Trophoblast cell (in vitro differentiated cells and primary cell): ENCODE data around the gene ADD2.

Source experiments
- DNase-seq, 2 donors: peaks; one replicate each; pipeline ENCODE4 v3.0.0-alpha.2; 2016
- H2AFZ ChIP-seq: 2 replicates; pipeline ENCODE4 v1.6.1; 2013; ENCODE audit warnings: low read length, moderate library complexity, mild to moderate bottlenecking; ENCODE audit not compliant: insufficient read depth, poor library complexity
- H2AK5ac ChIP-seq: 2 replicates; pipeline ENCODE4 v1.6.1; 2013; ENCODE audit warnings: mild to moderate bottlenecking, low read length
- H2BK120ac ChIP-seq: 2 replicates; pipeline ENCODE4 v1.6.1; 2013; ENCODE audit warnings: low read length, mild to moderate bottlenecking, moderate library complexity; ENCODE audit not compliant: insufficient read depth, poor library complexity
- H2BK12ac ChIP-seq: 2 replicates; pipeline ENCODE4 v1.6.1; 2013; ENCODE audit warnings: mild to moderate bottlenecking, low read length, moderate library complexity
- H2BK5ac ChIP-seq: 2 replicates; pipeline ENCODE4 v1.6.1; 2013; ENCODE audit warnings: low read length, low read depth, moderate library complexity, mild to moderate bottlenecking; ENCODE audit not compliant: poor library complexity
- H3K14ac ChIP-seq: 2 replicates; pipeline ENCODE4 v1.6.1; 2013; ENCODE audit warnings: mild to moderate bottlenecking, low read length
- H3K18ac ChIP-seq: 2 replicates; pipeline ENCODE4 v1.6.1; 2013; ENCODE audit warnings: mild to moderate bottlenecking, low read length
- H3K23ac ChIP-seq: 2 replicates; pipeline ENCODE4 v1.6.1; 2013; ENCODE audit warnings: low read length
- H3K27ac ChIP-seq: 2 replicates; pipeline ENCODE4 v1.5.1; 2013; ENCODE audit warnings: low read depth, mild to moderate bottlenecking, inconsistent platforms, low read length, moderate library complexity
- H3K27me3 ChIP-seq: 2 replicates; pipeline ENCODE4 v1.6.1; 2013; ENCODE audit warnings: inconsistent platforms, mild to moderate bottlenecking, low read length, moderate library complexity; ENCODE audit not compliant: insufficient read depth
- H3K36me3 ChIP-seq, 2 experiments: 1 replicate in 1 of 2; 2 replicates in 1 of 2; pipeline ENCODE4 v1.6.1; 2013; ENCODE audit warnings: low read length in 2 of 2, mild to moderate bottlenecking in 2 of 2, moderate library complexity in 1 of 2; ENCODE audit not compliant: insufficient read depth in 2 of 2, control insufficient read depth in 1 of 2
- H3K4ac ChIP-seq: 2 replicates; pipeline ENCODE4 v1.6.1; 2013; ENCODE audit warnings: low read depth, mild to moderate bottlenecking, low read length, moderate library complexity
- H3K4me1 ChIP-seq, 2 experiments: 1 replicate in 1 of 2; 2 replicates in 1 of 2; pipeline ENCODE4 v1.6.1; 2013; ENCODE audit warnings: low read length in 2 of 2, mild to moderate bottlenecking in 2 of 2, moderate library complexity in 1 of 2; ENCODE audit not compliant: insufficient read depth in 2 of 2, control insufficient read depth in 1 of 2
- H3K4me2 ChIP-seq: 2 replicates; pipeline ENCODE4 v1.6.1; 2013; ENCODE audit warnings: inconsistent platforms, mild to moderate bottlenecking, low read length, moderate library complexity
- H3K4me3 ChIP-seq: 2 replicates; pipeline ENCODE4 v1.5.1; 2013; ENCODE audit warnings: mild to moderate bottlenecking, low read depth, low read length, inconsistent platforms
- H3K79me1 ChIP-seq: one replicate; pipeline ENCODE4 v1.6.1; 2013; ENCODE audit warnings: low read length
- H3K79me2 ChIP-seq: 2 replicates; pipeline ENCODE4 v1.6.1; 2013; ENCODE audit warnings: low read length, mild to moderate bottlenecking; ENCODE audit not compliant: control insufficient read depth, insufficient read depth, poor library complexity
- H3K9ac ChIP-seq: 2 replicates; pipeline ENCODE4 v1.6.1; 2013; ENCODE audit warnings: mild to moderate bottlenecking, low read length
- H3K9me3 ChIP-seq: 2 replicates; pipeline ENCODE4 v1.6.1; 2013; ENCODE audit warnings: low read depth, mild to moderate bottlenecking, control low read depth, inconsistent platforms, low read length; ENCODE audit not compliant: insufficient read depth
- H4K12ac ChIP-seq: 2 replicates; pipeline ENCODE4 v1.6.1; 2013; ENCODE audit warnings: low read depth, mild to moderate bottlenecking, low read length, moderate library complexity
- H4K8ac ChIP-seq: 2 replicates; pipeline ENCODE4 v1.6.1; 2013; ENCODE audit warnings: low read depth, mild to moderate bottlenecking, low read length, moderate library complexity
- H4K91ac ChIP-seq: one replicate; pipeline ENCODE4 v1.6.1; 2013; ENCODE audit warnings: low read depth, mild to moderate bottlenecking, low read length, moderate library complexity
- WGBS: extraction: QIAGEN DNeasy Blood & Tissue Kit; methylation state at CpG from one replicate; pipeline ENCODE4 v1.1.7; 2013; ENCODE audit warnings: missing lambda C conversion rate; ENCODE audit not compliant: insufficient read length, insufficient coverage; ENCODE audit errors: extremely low coverage; 5-methylcytosine and 5-hydroxymethylcytosine counted together

Gene ADD2

GRCh38 chr2:70790136-70790828, 22.3 kb upstream of the ADD2 start, which contains the start of gene FIGLA:
Gene FIGLA (minus strand): TSS chr2:70790643. CDS start chr2:70790638, 5 bp downstream.
- no peak within 1 kb of the TSS for H2BK120ac ChIP-seq
- no peak within 1 kb of the TSS for H2AK5ac ChIP-seq
- no peaks in the 10 kb centered on the region for H3K36me3 ChIP-seq
- H3K4me1 ChIP-seq: peaks cover 3 to 6% of the 10 kb centered on the region in 2 experiments
- no peak within 1 kb of the TSS for H3K9ac ChIP-seq
- no peak within 1 kb of the TSS for H3K27ac ChIP-seq
- no peak within 1 kb of the TSS for H3K23ac ChIP-seq
- no peak within 1 kb of the TSS for H2AFZ ChIP-seq
- no peak within 1 kb of the TSS for H3K18ac ChIP-seq
- peak within 1 kb of the TSS; percentile 48 for H3K4me2 ChIP-seq
- no peak within 1 kb of the TSS for H2BK5ac ChIP-seq
- H4K8ac ChIP-seq: no peak within 1 kb of the TSS
- no peak within 1 kb of the TSS for H3K14ac ChIP-seq
- H3K79me2 ChIP-seq: no peaks in the 10 kb centered on the region
- peaks cover 24% of the 10 kb centered on the region for H3K27me3 ChIP-seq
- H4K12ac ChIP-seq: no peak within 1 kb of the TSS
- no peak within 1 kb of the TSS for H3K4ac ChIP-seq
- H3K4me3 ChIP-seq: peak within 1 kb of the TSS; percentile 29
- H4K91ac ChIP-seq: no peak within 1 kb of the TSS
- H3K9me3 ChIP-seq: no peaks in the 10 kb centered on the region
- WGBS: no CpG with 5 or more reads among the region's 69 CpGs
- DNase-seq: peak in 1 of 2 donors; percentile 13
- H3K79me1 ChIP-seq: no peaks in the 10 kb centered on the region
- no peak within 1 kb of the TSS for H2BK12ac ChIP-seq

DNA sequence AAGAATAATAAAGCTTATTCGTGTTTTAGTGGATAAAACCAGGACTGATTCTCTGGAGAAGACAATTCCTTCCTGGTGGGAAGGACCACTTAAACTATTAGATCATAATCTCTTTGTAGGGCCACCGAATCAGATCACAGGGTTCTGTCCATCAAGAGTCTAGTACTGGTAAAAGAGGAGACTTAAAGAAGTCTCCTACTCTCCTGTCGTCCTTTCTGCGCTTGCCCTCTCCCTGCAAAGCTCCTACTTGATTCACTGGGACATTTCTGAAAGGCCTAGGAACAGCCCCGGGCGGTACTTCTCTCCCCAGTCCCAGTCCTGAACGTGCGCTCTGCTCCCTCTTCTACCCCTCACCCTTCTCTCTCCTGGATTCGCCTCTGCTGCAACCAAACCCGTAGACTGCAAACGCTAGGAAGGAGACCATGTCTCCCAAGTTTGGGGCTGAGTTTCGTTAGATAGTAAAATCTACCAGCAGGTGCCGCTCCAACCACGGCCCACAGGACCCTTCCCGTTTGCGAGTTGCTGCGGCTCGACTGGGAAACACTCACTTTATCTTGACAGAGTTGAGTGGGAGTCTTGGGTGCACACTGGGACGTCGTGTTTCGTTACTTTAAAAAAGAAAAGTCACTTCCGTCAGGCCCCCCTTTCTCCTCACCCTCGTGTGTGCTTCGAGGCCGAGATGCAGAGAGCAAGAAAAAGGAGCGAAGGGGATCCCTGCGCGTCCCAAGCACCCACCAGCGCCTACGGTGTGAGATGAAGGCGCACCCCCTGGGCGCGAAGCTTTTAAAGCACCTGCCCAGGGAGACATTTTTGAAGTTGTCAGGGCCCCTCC, 21.5 kb upstream of the ADD2 start:
- no CpG with 5 or more reads among the region's 33 CpGs for WGBS
- Histone ChIP-seq H3K23ac (no peak overlapping the region), H3K36me3 (no peaks in the 10 kb centered on the region), H2AFZ (no peak overlapping the region), H4K91ac (no peak overlapping the region), H3K27ac (no peak overlapping the region), H3K4me2 (peak overlapping the region; percentile 48), H2AK5ac (no peak overlapping the region), H4K12ac (no peak overlapping the region), H2BK12ac (no peak overlapping the region), H3K4ac (no peak overlapping the region), H3K9ac (no peak overlapping the region), H3K4me3 (no peak overlapping the region), H3K4me1 (peaks cover 3 to 6% of the 10 kb centered on the region in 2 experiments), H3K14ac (no peak overlapping the region), H3K18ac (no peak overlapping the region), H2BK5ac (no peak overlapping the region), H2BK120ac (no peak overlapping the region), H3K79me2 (no peaks in the 10 kb centered on the region), H3K79me1 (no peaks in the 10 kb centered on the region), H3K9me3 (no peaks in the 10 kb centered on the region), H4K8ac (no peak overlapping the region), H3K27me3 (peaks cover 24% of the 10 kb centered on the region)
- DNase-seq: peak; percentile 21 to 74

DNA sequence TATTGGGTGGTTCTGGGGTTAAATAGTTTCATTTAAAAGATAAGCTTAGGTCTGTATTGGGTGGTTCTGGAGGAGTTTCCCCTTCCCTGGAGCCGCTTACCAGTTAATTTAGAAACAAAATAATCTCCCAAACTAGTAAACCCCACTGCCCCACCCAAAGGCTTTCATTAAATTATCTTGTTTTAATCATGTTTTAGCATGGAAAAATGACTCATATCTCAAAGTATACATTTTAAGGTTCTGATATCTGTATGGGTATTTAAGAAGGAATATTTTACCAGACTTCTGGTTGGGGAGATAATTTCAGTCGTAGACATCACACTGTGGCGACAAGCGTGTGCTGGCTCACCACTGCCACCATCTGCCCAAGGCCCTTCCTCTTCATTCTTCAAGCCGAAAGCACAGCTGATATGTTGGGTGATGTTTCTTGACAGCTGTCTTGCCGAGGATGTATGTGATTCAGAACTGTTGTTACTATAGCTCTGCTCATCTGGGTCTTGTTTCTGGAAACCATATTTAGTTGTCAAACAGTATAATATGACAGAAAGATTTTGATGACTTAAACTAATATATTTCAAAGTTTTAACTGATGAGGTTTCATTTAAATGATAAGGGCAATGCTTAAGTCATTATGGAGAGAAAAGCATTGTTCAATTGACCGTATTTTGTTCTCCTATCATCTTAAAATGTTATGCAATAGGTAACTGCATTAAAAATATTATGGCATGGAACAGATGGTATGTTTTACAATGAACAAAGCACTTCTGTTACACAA, 17.3 kb upstream of the ADD2 start:
- Histone ChIP-seq H3K14ac (no peak overlapping the region), H2BK5ac (no peak overlapping the region), H3K4me2 (no peak overlapping the region), H3K9me3 (no peaks in the 10 kb centered on the region), H2BK120ac (no peak overlapping the region), H3K79me1 (no peaks in the 10 kb centered on the region), H3K4me3 (no peak overlapping the region), H4K8ac (no peak overlapping the region), H4K91ac (no peak overlapping the region), H3K27me3 (peaks cover 7% of the 10 kb centered on the region), H3K9ac (no peak overlapping the region), H3K79me2 (no peaks in the 10 kb centered on the region), H3K23ac (no peak overlapping the region), H3K4ac (no peak overlapping the region), H2AFZ (no peak overlapping the region), H2BK12ac (no peak overlapping the region), H3K36me3 (no peaks in the 10 kb centered on the region), H3K4me1 (peaks cover 3 to 5% of the 10 kb centered on the region in 2 experiments), H3K27ac (no peak overlapping the region), H3K18ac (no peak overlapping the region), H4K12ac (no peak overlapping the region), H2AK5ac (no peak overlapping the region)
- DNase-seq: peak; percentile 15 to 51
- whole genome bisulfite sequencing: no CpG with 5 or more reads among the region's 7 CpGs

- no peak overlapping the region for H3K9ac ChIP-seq
- no peak overlapping the region for H2AFZ ChIP-seq
- no peak overlapping the region for H2AK5ac ChIP-seq
- H3K36me3 ChIP-seq: no peaks in the 10 kb centered on the region
- H3K4me2 ChIP-seq: no peak overlapping the region
- H4K12ac ChIP-seq: no peak overlapping the region
- no peak overlapping the region for H3K14ac ChIP-seq
- no peak overlapping the region for H3K23ac ChIP-seq
- H3K18ac ChIP-seq: no peak overlapping the region
- no peak overlapping the region for H3K27ac ChIP-seq
- no peaks in the 10 kb centered on the region for H3K4me1 ChIP-seq
- H3K79me2 ChIP-seq: no peaks in the 10 kb centered on the region
- H3K4me3 ChIP-seq: no peak overlapping the region
- H3K4ac ChIP-seq: no peak overlapping the region
- H2BK120ac ChIP-seq: no peak overlapping the region
- no peaks in the 10 kb centered on the region for H3K79me1 ChIP-seq
- no peaks in the 10 kb centered on the region for H3K27me3 ChIP-seq
- H2BK5ac ChIP-seq: no peak overlapping the region
- no peaks in the 10 kb centered on the region for H3K9me3 ChIP-seq
- H4K8ac ChIP-seq: no peak overlapping the region
- H2BK12ac ChIP-seq: no peak overlapping the region
- no peak overlapping the region for H4K91ac ChIP-seq
- no CpG with 5 or more reads among the region's 2 CpGs for WGBS
- DNase-seq: no peak
Observed at GRCh38 chr2:70784320-70784719, 16.3 kb upstream of the ADD2 start.
